Breast epithelium (tissue), 4 donors: ENCODE measurements around the gene INSC. TPM values are rescaled to one million over a fixed set of nuclear protein-coding genes. Genes with fewer than 3 reads are reported as not detected.

Experiments used
- DNase-seq, 2 donors: peaks; one replicate each; pipeline ENCODE4 v3.0.0-alpha.2; 2019; ENCODE audit warnings: low spot score in 2 of 2
- H3K27ac ChIP-seq, 2 donors: fragments of 200-600 bp; sonication (generic) in 1 of 2; one replicate each; pipeline ENCODE4 v1.5.1; 2016 to 2019; ENCODE audit warnings: mild to moderate bottlenecking in 1 of 2
- H3K27me3 ChIP-seq, 2 donors: fragments of 200-600 bp; sonication (generic) in 1 of 2; one replicate each; pipeline versions ENCODE4 v1.5.1 to v1.6.0; 2017 to 2019; ENCODE audit warnings: control low read depth in 1 of 2, mild to moderate bottlenecking in 1 of 2
- H3K36me3 ChIP-seq: fragments of 200-600 bp; one replicate; pipeline ENCODE4 v1.5.1; 2019
- H3K4me1 ChIP-seq, 2 donors: fragments of 200-600 bp; sonication (generic); one replicate each; pipeline ENCODE4 v1.5.1; 2016 to 2019; ENCODE audit warnings: control low read depth in 1 of 2
- H3K4me3 ChIP-seq, 3 donors: fragments of 200-600 bp; sonication (generic); 1 replicate in 2 of 3; 2 replicates in 1 of 3; pipeline ENCODE4 v1.5.1; 2016 to 2019; ENCODE audit warnings: mild to moderate bottlenecking in 3 of 3, moderate library complexity in 2 of 3
- H3K9me3 ChIP-seq, 2 donors: fragments of 200-600 bp; sonication (generic) in 1 of 2; one replicate each; pipeline ENCODE4 v1.5.1; 2016 to 2019; ENCODE audit warnings: control low read depth in 1 of 2
- CTCF ChIP-seq, 3 donors: fragments of 450-650 bp; IDR thresholded peaks; one replicate each; pipeline ENCODE4 v1.5.1; 2016 to 2017; ENCODE audit warnings: antibody characterized with exemption in 3 of 3, mild to moderate bottlenecking in 3 of 3, moderate library complexity in 3 of 3
- POLR2A ChIP-seq: fragments of 450-650 bp; IDR thresholded peaks from one replicate; pipeline ENCODE4 v1.6.1; 2016; ENCODE audit warnings: antibody characterized with exemption, mild to moderate bottlenecking, moderate library complexity
- POLR2AphosphoS5 ChIP-seq, 3 donors: sonication (generic); formaldehyde crosslinking; IDR thresholded peaks; one replicate each; pipeline ENCODE4 v1.6.1; 2017; ENCODE audit warnings: antibody characterized with exemption in 3 of 3
- intact Hi-C: fragments of 100-400 bp; cut with DNase I; formaldehyde crosslinking; loops from one replicate; pipeline ENCODE4 v1.15.1; 2023; ENCODE audit warnings: low total_unique reads
- total RNA-seq, 3 donors: library from RNA; depleted of rRNA; stranded (reverse); fragments of >200 nt; gene quantifications; one replicate each; pipeline ENCODE4 v1.1.0, GENCODE V29; 2016

INSC gene
- total RNA-seq, 3 donors from 2014 or later: 0.33 to 0.88 TPM; not detected in 1

- DNase-seq: no peak
- H3K4me3 ChIP-seq: no peak overlapping the region
- H3K27ac ChIP-seq: no peak overlapping the region
- intact Hi-C loops: no loop called here
- H3K36me3 ChIP-seq: no peaks in the 10 kb centered on the region
- no peaks in the 10 kb centered on the region for H3K27me3 ChIP-seq
- TF ChIP-seq CTCF (IDR thresholded peaks at IDR 0.05) (no peak), POLR2AphosphoS5 (IDR thresholded peaks at IDR 0.05) (no peak), POLR2A (no peak)
- H3K4me1 ChIP-seq: no peaks in the 10 kb centered on the region
- H3K9me3 ChIP-seq: no peaks in the 10 kb centered on the region
Measured at GRCh38 chr11:15295695-15296094, 181.0 kb downstream of the INSC start.

Other genes starting within 250 kb of the INSC start
- 10 to 100 TPM in 2 of 3 donors, 1 to 10 TPM in 1; 7.7 to 25.6 (median 21.0) TPM for gene CYP2R1, start 222.7 kb upstream of the INSC start, total RNA-seq
- not detected for gene CALCA, start 142.6 kb upstream of the INSC start, total RNA-seq
- gene CALCB, start 41.3 kb upstream of the INSC start, total RNA-seq: not detected